Measurements from ENCODE around the gene OAT. TPM values are rescaled to one million over a fixed set of nuclear protein-coding genes. Genes with fewer than 3 reads are reported as not detected.

OAT gene
- total and polyA plus RNA-seq, 10 of the 15 experiments (the other 5 are each of a cell fraction or from before 2014, with no cell fraction given), result 1.2 to 9.8 (median 1.6) TPM

- Histone ChIP-seq H3K4me2 (ENCODE audit: control insufficient read depth, insufficient read depth) (no peak overlapping the region), H3K4me3 (no peak overlapping the region), H2AFZ (ENCODE audit: control insufficient read depth, low read depth, low read length) (no peak overlapping the region), H3K9me3 (replicated peaks; ENCODE audit: control insufficient read depth, insufficient read depth, low read length) (no peaks in the 10 kb centered on the region; the same call in 2 of the 3 replicates), H3K79me2 (ENCODE audit: control insufficient read depth, insufficient read depth, low read length) (no peaks in the 10 kb centered on the region), H3K27me3 (replicated peaks in 1 of 2; ENCODE audit: control insufficient read depth in 2 of 2, insufficient read depth in 2 of 2, low read length in 1 of 2) (peaks cover 3% of the 10 kb centered on the region in 2 experiments; a peak in 2 of 4 replicates), H3K4me1 (ENCODE audit: control insufficient read depth, insufficient read depth, low read length) (peaks cover 6% of the 10 kb centered on the region; the same call in 1 of the 2 replicates), H4K20me1 (ENCODE audit: control insufficient read depth, insufficient read depth) (no peaks in the 10 kb centered on the region), H3K9ac (ENCODE audit: control insufficient read depth, insufficient read depth, low read length) (no peak overlapping the region), H3K27ac (ENCODE audit: control insufficient read depth, insufficient read depth) (no peak overlapping the region), H3K36me3 (ENCODE audit: control insufficient read depth in 2 of 2, insufficient read depth in 2 of 2, low read length in 1 of 2) (no peaks in the 10 kb centered on the region)
- in situ Hi-C loops (cut with MboI) (no loop called here), intact Hi-C loops (cut with micrococcal nuclease; ENCODE audit: unreplicated experiment) (no loop called here)
- WGBS (ENCODE audit: insufficient coverage, insufficient replicate concordance, low lambda C conversion rate, missing lambda C conversion rate), result 60% methylated on average over 4 of the region's 4 CpGs
- no peak for DNase-seq (ENCODE audit: low read depth, low spot score)
- SMC1A ChIA-PET (ENCODE audit: uncharacterized antibody, unreplicated experiment), result interaction anchor here (2.0 kb wide), 1 partner anchor 14 kb away, joined by 6 read pairs; no protein-coding TSS in a partner anchor
- FAIRE-seq, result no peak
- CTCF ChIA-PET, result no interaction called here
- BruUV-seq (replicated peaks), result no TSS peak
- POLR2A ChIA-PET, result no interaction called here
- TF ChIP-seq USF2 (IDR thresholded peaks at IDR 0.05; ENCODE audit: borderline replicate concordance, low read depth, low read length) (no peak), BACH1 (IDR thresholded peaks at IDR 0.05; ENCODE audit: borderline replicate concordance) (no peak)
- no peak for ATAC-seq
- RAD21 ChIA-PET (ENCODE audit: unreplicated experiment), result interaction anchor here (0.6 kb wide), 1 partner anchor 20 kb away, joined by 3 read pairs; no protein-coding TSS in a partner anchor
Measured at GRCh38 chr10:124369066-124369465, 49.7 kb downstream of the OAT start.

GRCh38 chr10:124367936-124368335, 50.8 kb downstream of the OAT start:
- H2AFZ ChIP-seq (ENCODE audit: control insufficient read depth, low read depth, low read length), result no peak overlapping the region
- TF ChIP-seq USF1 (IDR thresholded peaks at IDR 0.05; ENCODE audit: borderline replicate concordance, extremely low read length, insufficient read depth, low read depth, low read length), result no peak
- no peak for TF ChIP-seq PKNOX1 (IDR thresholded peaks at IDR 0.05)
- no peak for TF ChIP-seq ZNF592 (IDR thresholded peaks at IDR 0.05)
- no peak for TF ChIP-seq BACH1 (IDR thresholded peaks at IDR 0.05; ENCODE audit: borderline replicate concordance)
- no peak for TF ChIP-seq ZBED1 (IDR thresholded peaks at IDR 0.05; ENCODE audit: borderline replicate concordance)
- no peak for TF ChIP-seq SREBF2 (IDR thresholded peaks at IDR 0.05; ENCODE audit: low read length)
- TF ChIP-seq SRF (IDR thresholded peaks at IDR 0.05; ENCODE audit: low read depth in 2 of 2, low read length in 2 of 2), result no peak
- TF ChIP-seq DPF2 (IDR thresholded peaks at IDR 0.05), result no peak
- TF ChIP-seq ZNF384 (IDR thresholded peaks at IDR 0.05; ENCODE audit: borderline replicate concordance, low read depth, low read length), result no peak

More at GRCh38 chr10:124367936-124368335, 50.8 kb downstream of the OAT start:
- no peaks in the 10 kb centered on the region for H3K79me2 ChIP-seq (ENCODE audit: control insufficient read depth, insufficient read depth, low read length)
- ChIA-PET RAD21 (ENCODE audit: unreplicated experiment) (no interaction called here), CTCF (no interaction called here), POLR2A (no interaction called here), SMC1A (ENCODE audit: uncharacterized antibody, unreplicated experiment) (no interaction called here)
- peaks cover 0 to 3% of the 10 kb centered on the region in 2 experiments; a peak in 1 of 4 replicates for H3K27me3 ChIP-seq (replicated peaks in 1 of 2; ENCODE audit: control insufficient read depth in 2 of 2, insufficient read depth in 2 of 2, low read length in 1 of 2)
- in situ Hi-C loops (cut with MboI), result no loop called here
- no peaks in the 10 kb centered on the region; the same call in 2 of the 3 replicates for H3K9me3 ChIP-seq (replicated peaks; ENCODE audit: control insufficient read depth, insufficient read depth, low read length)
- no peak overlapping the region for H3K4me3 ChIP-seq
- no peak overlapping the region for H3K4me2 ChIP-seq (ENCODE audit: control insufficient read depth, insufficient read depth)
- BruUV-seq (replicated peaks), result no TSS peak
- WGBS (ENCODE audit: insufficient coverage, insufficient replicate concordance, low lambda C conversion rate, missing lambda C conversion rate), result 48% methylated on average over 18 of the region's 18 CpGs
- intact Hi-C loops (cut with micrococcal nuclease; ENCODE audit: unreplicated experiment), result no loop called here
- FAIRE-seq (no peak), ATAC-seq (no peak), DNase-seq (ENCODE audit: low read depth, low spot score) (no peak)
- no peak overlapping the region for H3K27ac ChIP-seq (ENCODE audit: control insufficient read depth, insufficient read depth)
- H4K20me1 ChIP-seq (ENCODE audit: control insufficient read depth, insufficient read depth), result no peaks in the 10 kb centered on the region
- H3K4me1 ChIP-seq (ENCODE audit: control insufficient read depth, insufficient read depth, low read length), result peaks cover 6% of the 10 kb centered on the region; the same call in 1 of the 2 replicates
- no peaks in the 10 kb centered on the region for H3K36me3 ChIP-seq (ENCODE audit: control insufficient read depth in 2 of 2, insufficient read depth in 2 of 2, low read length in 1 of 2)
- no peak overlapping the region for H3K9ac ChIP-seq (ENCODE audit: control insufficient read depth, insufficient read depth, low read length)

Measured in GM12878 (cell line).